GM12873 (cell line): Measurements from ENCODE around the gene FAM193B.

ENCODE experiments used
- CTCF ChIP-seq: IDR thresholded peaks from 2 replicates; pipeline ENCODE4 v1.5.1; 2012; ENCODE audit warnings: low read depth, mild to moderate bottlenecking, moderate library complexity, low read length, control low read depth; ENCODE audit not compliant: insufficient read depth; ENCODE audit errors: missing control alignments

Gene FAM193B

GRCh38 chr5:177575488-177575887 is 21.1 kb upstream of the FAM193B start:
- no peak for TF ChIP-seq CTCF

- no peak for TF ChIP-seq CTCF
Measured at GRCh38 chr5:177569894-177570293, 15.5 kb upstream of the FAM193B start.

- TF ChIP-seq CTCF: no peak
Measured at GRCh38 chr5:177568326-177568725, 14.0 kb upstream of the FAM193B start.

- no peak for TF ChIP-seq CTCF
Measured at GRCh38 chr5:177565046-177565445, 10.7 kb upstream of the FAM193B start.

GRCh38 chr5:177557796-177558195 is 3.4 kb upstream of the FAM193B start:
- no peak for TF ChIP-seq CTCF

GRCh38 chr5:177557041-177557647 is 2.8 kb upstream of the FAM193B start:
- TF ChIP-seq CTCF: no peak

- no peak for TF ChIP-seq CTCF
Measured at GRCh38 chr5:177555665-177556064, 1.3 kb upstream of the FAM193B start.

- TF ChIP-seq CTCF: no peak
Measured at GRCh38 chr5:177555228-177555627, 865 bp upstream of the FAM193B start.
